Testis (tissue), 2 donors: ENCODE measurements around the gene ABCC8.

Source experiments
- POLR2A ChIP-seq: fragments of 450-650 bp; IDR thresholded peaks from one replicate; pipeline ENCODE4 v1.6.1; 2017; ENCODE audit warnings: antibody characterized with exemption, mild to moderate bottlenecking, moderate library complexity
- TF ChIP-seq, protein P1 (sequence below), 3 experiments: fragments of 450-650 bp in 2 of 3; fragments of 200-600 bp in 1 of 3; sonication (generic) in 1 of 3; IDR thresholded peaks; one replicate each; pipeline ENCODE4 v1.5.1; 2016 to 2019; ENCODE audit warnings: antibody characterized with exemption in 3 of 3, mild to moderate bottlenecking in 2 of 3, moderate library complexity in 1 of 3

DNA sequence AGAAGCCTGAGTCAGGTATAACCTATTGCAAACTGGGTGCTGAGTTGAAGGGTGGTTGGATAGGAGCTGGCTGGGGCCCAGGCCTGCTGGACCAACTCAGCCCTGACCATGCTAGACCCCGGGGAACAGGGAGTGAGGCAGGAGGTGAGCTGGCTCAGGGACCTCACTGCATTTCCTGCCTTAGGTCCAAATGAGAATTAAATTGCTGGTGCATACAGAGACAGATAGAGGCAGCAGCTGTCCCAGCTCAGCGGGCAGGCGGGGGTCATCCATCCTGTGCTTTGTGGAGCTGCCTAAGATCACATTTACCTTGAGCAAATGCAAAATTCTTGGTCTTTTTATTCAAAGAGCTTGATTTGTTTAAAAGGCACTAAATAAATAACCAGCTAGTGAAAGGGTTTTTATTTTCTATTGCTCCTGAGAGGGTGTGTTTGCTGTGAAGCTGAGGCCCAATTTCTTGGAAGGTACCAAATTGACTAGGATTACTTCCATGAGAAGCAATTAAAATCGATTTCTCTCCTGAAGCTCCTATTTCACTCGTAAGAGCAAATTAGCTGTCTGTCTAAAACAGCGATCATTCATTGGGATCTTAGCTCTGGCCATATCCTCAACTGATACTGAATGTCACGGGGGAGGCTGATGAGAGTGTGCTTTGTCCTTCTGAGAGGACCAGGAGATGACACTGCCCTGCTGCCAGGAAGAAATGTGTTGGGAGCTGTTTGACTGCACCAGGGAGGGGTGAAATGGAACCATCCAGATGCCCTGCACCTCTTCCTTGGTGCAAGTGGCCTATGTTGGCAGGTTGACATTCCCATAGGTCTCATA, 42.6 kb upstream of the ABCC8 start:
- TF ChIP-seq, protein P1, sequence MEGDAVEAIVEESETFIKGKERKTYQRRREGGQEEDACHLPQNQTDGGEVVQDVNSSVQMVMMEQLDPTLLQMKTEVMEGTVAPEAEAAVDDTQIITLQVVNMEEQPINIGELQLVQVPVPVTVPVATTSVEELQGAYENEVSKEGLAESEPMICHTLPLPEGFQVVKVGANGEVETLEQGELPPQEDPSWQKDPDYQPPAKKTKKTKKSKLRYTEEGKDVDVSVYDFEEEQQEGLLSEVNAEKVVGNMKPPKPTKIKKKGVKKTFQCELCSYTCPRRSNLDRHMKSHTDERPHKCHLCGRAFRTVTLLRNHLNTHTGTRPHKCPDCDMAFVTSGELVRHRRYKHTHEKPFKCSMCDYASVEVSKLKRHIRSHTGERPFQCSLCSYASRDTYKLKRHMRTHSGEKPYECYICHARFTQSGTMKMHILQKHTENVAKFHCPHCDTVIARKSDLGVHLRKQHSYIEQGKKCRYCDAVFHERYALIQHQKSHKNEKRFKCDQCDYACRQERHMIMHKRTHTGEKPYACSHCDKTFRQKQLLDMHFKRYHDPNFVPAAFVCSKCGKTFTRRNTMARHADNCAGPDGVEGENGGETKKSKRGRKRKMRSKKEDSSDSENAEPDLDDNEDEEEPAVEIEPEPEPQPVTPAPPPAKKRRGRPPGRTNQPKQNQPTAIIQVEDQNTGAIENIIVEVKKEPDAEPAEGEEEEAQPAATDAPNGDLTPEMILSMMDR (IDR thresholded peaks at IDR 0.05): no peak
- no peak for TF ChIP-seq POLR2A
